HepG2 (cell line): ENCODE data around the gene SLC44A4. TPM values are rescaled to one million over a fixed set of nuclear protein-coding genes. Genes with fewer than 3 reads are reported as not detected.

ENCODE experiments used
- AGO2 ChIP-seq: fragments of 200-400 bp; formaldehyde crosslinking; optimal IDR thresholded peaks from 2 replicates; pipeline ENCODE3; 2017; ENCODE audit warnings: mild to moderate bottlenecking, low read depth, low read length, moderate library complexity
- ATF1 ChIP-seq: IDR thresholded peaks from 2 replicates; pipeline ENCODE4 v1.6.1; 2016; ENCODE audit warnings: mild to moderate bottlenecking, control low read depth
- ATF7-NPFF ChIP-seq: sonication (generic); formaldehyde crosslinking; IDR thresholded peaks from 2 replicates; pipeline ENCODE4 v1.8.1; 2023; ENCODE audit warnings: mild to moderate bottlenecking, low read depth, missing genetic modification reagents, moderate library complexity
- E2F1 ChIP-seq: sonication (generic); formaldehyde crosslinking; IDR thresholded peaks from 2 replicates; pipeline ENCODE4 v1.5.0; 2020; ENCODE audit warnings: missing genetic modification reagents
- HCFC1 ChIP-seq: fragments of 150-350 bp; IDR thresholded peaks from 2 replicates; pipeline ENCODE4 v1.6.1; 2014; ENCODE audit warnings: low read depth, low read length
- HNRNPK ChIP-seq: fragments of 200-400 bp; formaldehyde crosslinking; IDR thresholded peaks from 2 replicates; pipeline ENCODE4 v1.6.1; 2018; ENCODE audit warnings: low read length, low read depth, moderate library complexity, mild to moderate bottlenecking; ENCODE audit not compliant: poor library complexity, severe bottlenecking
- HNRNPLL ChIP-seq: fragments of 200-400 bp; formaldehyde crosslinking; IDR thresholded peaks from 2 replicates; pipeline ENCODE4 v1.6.1; 2017; ENCODE audit warnings: mild to moderate bottlenecking, low read depth, low read length; ENCODE audit not compliant: poor library complexity, severe bottlenecking
- NCOA2 ChIP-seq: sonication (generic); formaldehyde crosslinking; IDR thresholded peaks from 2 replicates; pipeline ENCODE4 v1.8.0; 2022; ENCODE audit warnings: inconsistent platforms
- NFIC ChIP-seq: IDR thresholded peaks from 2 replicates; pipeline ENCODE4 v1.6.1; 2012; ENCODE audit warnings: mild to moderate bottlenecking, low read length, inconsistent platforms
- NFYC ChIP-seq: IDR thresholded peaks from 2 replicates; pipeline ENCODE4 v1.6.1; 2016; ENCODE audit warnings: missing genetic modification reagents, missing compliant biosample characterization
- PHF8 ChIP-seq: sonication (generic); formaldehyde crosslinking; IDR thresholded peaks from 2 replicates; pipeline ENCODE4 v1.5.0; 2020; ENCODE audit warnings: missing genetic modification reagents
- RAD51 ChIP-seq: fragments of 450-650 bp; IDR thresholded peaks from 2 replicates; pipeline ENCODE4 v1.6.1; 2016; ENCODE audit warnings: borderline replicate concordance
- RBM22 ChIP-seq: fragments of 200-400 bp; formaldehyde crosslinking; optimal IDR thresholded peaks from 2 replicates; pipeline ENCODE3; 2017; ENCODE audit warnings: mild to moderate bottlenecking, low read length, moderate library complexity
- SNAI1 ChIP-seq: sonication (generic); formaldehyde crosslinking; IDR thresholded peaks from 2 replicates; pipeline ENCODE4 v1.5.0; 2020; ENCODE audit warnings: mild to moderate bottlenecking, missing genetic modification reagents, borderline replicate concordance
- USF2 ChIP-seq, 2 experiments: sonication (generic) in 1 of 2; formaldehyde crosslinking in 1 of 2; IDR thresholded peaks; 2 replicates each; pipeline versions ENCODE4 v1.5.1 to v1.6.1; 2011 to 2020; ENCODE audit warnings: borderline replicate concordance in 1 of 2, low read depth in 1 of 2, low read length in 1 of 2, mild to moderate bottlenecking in 1 of 2, missing genetic modification reagents in 1 of 2, moderate library complexity in 1 of 2
- ZNF260 ChIP-seq: sonication (generic); formaldehyde crosslinking; IDR thresholded peaks from 2 replicates; pipeline ENCODE4 v1.4.0; 2020; ENCODE audit warnings: missing genetic modification reagents, low read depth, mild to moderate bottlenecking, borderline replicate concordance
- ZNF34 ChIP-seq: sonication (generic); formaldehyde crosslinking; IDR thresholded peaks from 2 replicates; pipeline ENCODE4 v1.4.0; 2020; ENCODE audit warnings: mild to moderate bottlenecking, missing genetic modification reagents, borderline replicate concordance
- ZNF567 ChIP-seq: sonication (generic); formaldehyde crosslinking; IDR thresholded peaks from 2 replicates; pipeline ENCODE4 v1.8.1; 2023; ENCODE audit warnings: mild to moderate bottlenecking, missing genetic modification reagents, borderline replicate concordance
- ZNF674 ChIP-seq: sonication (generic); formaldehyde crosslinking; IDR thresholded peaks from 2 replicates; pipeline ENCODE4 v1.5.0; 2020; ENCODE audit warnings: low read depth, mild to moderate bottlenecking, missing genetic modification reagents
- ZNF691 ChIP-seq: sonication (generic); formaldehyde crosslinking; IDR thresholded peaks from 2 replicates; pipeline ENCODE4 v1.4.0; 2020; ENCODE audit warnings: missing genetic modification reagents, low read depth, mild to moderate bottlenecking, borderline replicate concordance
- ZNF749 ChIP-seq: sonication (generic); formaldehyde crosslinking; IDR thresholded peaks from 2 replicates; pipeline ENCODE4 v1.8.0; 2022; ENCODE audit warnings: mild to moderate bottlenecking, missing genetic modification reagents, moderate library complexity, borderline replicate concordance
- ZNF75D ChIP-seq: sonication (generic); formaldehyde crosslinking; IDR thresholded peaks from 2 replicates; pipeline ENCODE4 v1.8.1; 2023; ENCODE audit warnings: missing genetic modification reagents, mild to moderate bottlenecking, borderline replicate concordance
- ZNF776 ChIP-seq: sonication (generic); formaldehyde crosslinking; IDR thresholded peaks from 2 replicates; pipeline ENCODE4 v1.4.0; 2020; ENCODE audit warnings: mild to moderate bottlenecking, missing genetic modification reagents
- ZNF891 ChIP-seq: sonication (generic); formaldehyde crosslinking; IDR thresholded peaks from 2 replicates; pipeline ENCODE4 v1.5.0; 2020; ENCODE audit warnings: mild to moderate bottlenecking, missing genetic modification reagents
- ZSCAN20 ChIP-seq: sonication (generic); formaldehyde crosslinking; IDR thresholded peaks from 2 replicates; pipeline ENCODE4 v1.4.0; 2020; ENCODE audit warnings: missing genetic modification reagents, mild to moderate bottlenecking, borderline replicate concordance
- polyA plus RNA-seq, 8 experiments: library from polyadenylated mRNA; depleted of rRNA in 3 of 8; stranded (reverse) in 7 of 8; unstranded in 1 of 8; fragments of >200 nt; fragmentation: Illumina TruSeq in 4 of 8; extraction: Trizol in 4 of 8; gene quantifications; 2 replicates each; pipeline versions ENCODE4 v1.2.1 to v1.2.3, GENCODE V29; 2011 to 2016; ENCODE audit warnings: low read depth in 4 of 8, missing spikeins in 1 of 8, mixed read lengths in 1 of 8; ENCODE audit not compliant: insufficient read depth in 1 of 8
- total RNA-seq, 5 experiments: library from RNA; depleted of rRNA; stranded (reverse); fragments of >200 nt; fragmentation: Illumina TruSeq; extraction: Trizol; gene quantifications; 2 replicates each; pipeline ENCODE4 v1.2.3, GENCODE V29; 2016; ENCODE audit warnings: low read depth in 1 of 5
- TF ChIP-seq, protein P1 (sequence below): sonication (generic); formaldehyde crosslinking; IDR thresholded peaks from 2 replicates; pipeline ENCODE4 v1.4.0; 2020; ENCODE audit warnings: low read depth, mild to moderate bottlenecking, missing genetic modification reagents

Gene SLC44A4
- total and polyA plus RNA-seq, 2 of the 13 experiments (the other 11 are each of a cell fraction or from before 2014, with no cell fraction given): 3.5 to 5.9 TPM

- TF ChIP-seq HNRNPK: no peak
- TF ChIP-seq, protein P1, sequence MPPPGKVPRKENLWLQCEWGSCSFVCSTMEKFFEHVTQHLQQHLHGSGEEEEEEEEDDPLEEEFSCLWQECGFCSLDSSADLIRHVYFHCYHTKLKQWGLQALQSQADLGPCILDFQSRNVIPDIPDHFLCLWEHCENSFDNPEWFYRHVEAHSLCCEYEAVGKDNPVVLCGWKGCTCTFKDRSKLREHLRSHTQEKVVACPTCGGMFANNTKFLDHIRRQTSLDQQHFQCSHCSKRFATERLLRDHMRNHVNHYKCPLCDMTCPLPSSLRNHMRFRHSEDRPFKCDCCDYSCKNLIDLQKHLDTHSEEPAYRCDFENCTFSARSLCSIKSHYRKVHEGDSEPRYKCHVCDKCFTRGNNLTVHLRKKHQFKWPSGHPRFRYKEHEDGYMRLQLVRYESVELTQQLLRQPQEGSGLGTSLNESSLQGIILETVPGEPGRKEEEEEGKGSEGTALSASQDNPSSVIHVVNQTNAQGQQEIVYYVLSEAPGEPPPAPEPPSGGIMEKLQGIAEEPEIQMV (CRISPR knock-in tag): no peak; the same call in 1 of the 2 replicates
- no peak for TF ChIP-seq ZSCAN20 (CRISPR knock-in tag)
- TF ChIP-seq ZNF674 (CRISPR knock-in tag): no peak
- no peak for TF ChIP-seq AGO2
- 0 out of 2 replicates have a peak, but pooled peaks have one; percentile 51 for TF ChIP-seq E2F1 (CRISPR knock-in tag)
- TF ChIP-seq ZNF776 (CRISPR knock-in tag): no peak
- 0 out of 2 replicates have a peak, but pooled peaks have one; percentile 35 for TF ChIP-seq ZNF34 (CRISPR knock-in tag)
- TF ChIP-seq ZNF75D: no peak
- TF ChIP-seq HNRNPLL: no peak
- peak; percentile 18 for TF ChIP-seq NCOA2
- TF ChIP-seq ZNF749 (CRISPR knock-in tag): no peak
- TF ChIP-seq ZNF260: no peak
- no peak for TF ChIP-seq RBM22
- no peak; the same call in 1 of the 2 replicates for TF ChIP-seq ATF1 (CRISPR knock-in tag)
- no peak for TF ChIP-seq PHF8
- 0 out of 2 replicates have a peak, but pooled peaks have one; percentile 55 for TF ChIP-seq NFIC
- TF ChIP-seq NFYC (CRISPR knock-in tag): no peak
- TF ChIP-seq ZNF891 (CRISPR knock-in tag): no peak
- no peak for TF ChIP-seq ZNF691 (CRISPR knock-in tag)
- no peak for TF ChIP-seq USF2 (IDR thresholded peaks at IDR 0.05; ENCODE audit: low read depth, low read length)
- TF ChIP-seq USF2 (CRISPR knock-in tag; IDR thresholded peaks at IDR 0.05; ENCODE audit: borderline replicate concordance): no peak
- no peak for TF ChIP-seq RAD51
- no peak for TF ChIP-seq ZNF567 (CRISPR knock-in tag)
- no peak for TF ChIP-seq ATF7-NPFF
- no peak for TF ChIP-seq HCFC1
- TF ChIP-seq SNAI1: no peak
Observed at GRCh38 chr6:31819871-31820299, 58.9 kb downstream of the SLC44A4 start (continued).
